Activated naive CD4-positive, alpha-beta T cell treated with anti-CD3 and anti-CD28 coated beads, Interleukin-2, amount 50 U/mL, for 72 hours (primary cell): ENCODE data around the gene UBE2D1. TPM values are rescaled to one million over a fixed set of nuclear protein-coding genes. Genes with fewer than 3 reads are reported as not detected.

Source experiments
- ATAC-seq, 2 donors: fragments of 150-1000 bp; cut with Tn5 transposase; 2 replicates each; pipeline ENCODE4 v1.10.0; 2021; ENCODE audit warnings: mild to moderate bottlenecking in 2 of 2, moderate library complexity in 2 of 2
- DNase-seq, 2 donors: peaks; one replicate each; pipeline ENCODE4 v3.0.0; 2021 to 2022; ENCODE audit warnings: low spot score in 2 of 2
- H3K27ac Mint-ChIP-seq, 2 donors: one replicate each; pipeline ENCODE4 v1.8.0; 2022; ENCODE audit warnings: mild to moderate bottlenecking in 2 of 2, mixed read lengths in 2 of 2
- H3K36me3 Mint-ChIP-seq, 2 donors: one replicate each; pipeline ENCODE4 v1.8.0; 2022; ENCODE audit warnings: mixed read lengths in 2 of 2
- H3K9me3 Mint-ChIP-seq, 2 donors: one replicate each; pipeline ENCODE4 v1.8.0; 2022; ENCODE audit warnings: mixed read lengths in 2 of 2
- total RNA-seq, 2 donors: library from RNA; stranded (reverse); gene quantifications; one replicate each; pipeline ENCODE4 v1.2.3, GENCODE V29; 2022

Gene UBE2D1
- total RNA-seq = 1 to 10 TPM; 7.6 to 9.7 TPM

GRCh38 chr10:58334817-58335305, at the start of gene UBE2D1:
TSS of gene UBE2D1 (plus strand) at chr10:58335006. CDS start at chr10:58335202, 196 bp downstream.
- Mint-ChIP-seq H3K27ac (peak within 1 kb of the TSS; percentile 87 to 94), H3K9me3 (no peaks in the 10 kb centered on the region), H3K36me3 (peaks cover 6 to 8% of the 10 kb centered on the region in 2 donors)
- DNase-seq (peak; percentile 81), ATAC-seq (peak; percentile 93 to 95)

- Mint-ChIP-seq H3K27ac (no peak overlapping the region), H3K36me3 (no peaks in the 10 kb centered on the region), H3K9me3 (no peaks in the 10 kb centered on the region)
- ATAC-seq = peak; percentile 46 to 47
- DNase-seq = peak in 1 of 2 donors; percentile 20
Measured at GRCh38 chr10:58291538-58292174, 43.1 kb upstream of the UBE2D1 start.

GRCh38 chr10:58293989-58294388, 40.8 kb upstream of the UBE2D1 start:
- no peaks in the 10 kb centered on the region for H3K36me3 Mint-ChIP-seq
- H3K27ac Mint-ChIP-seq = no peak overlapping the region
- no peak for ATAC-seq
- no peak for DNase-seq
- H3K9me3 Mint-ChIP-seq = no peaks in the 10 kb centered on the region

GRCh38 chr10:58299580-58299979, 35.2 kb upstream of the UBE2D1 start:
- H3K9me3 Mint-ChIP-seq = no peaks in the 10 kb centered on the region
- H3K36me3 Mint-ChIP-seq = no peaks in the 10 kb centered on the region
- H3K27ac Mint-ChIP-seq = no peak overlapping the region
- ATAC-seq (peak; percentile 78 to 82), DNase-seq (peak in 1 of 2 donors; percentile 59)

- no peak for DNase-seq
- no peak for ATAC-seq
- Mint-ChIP-seq H3K27ac (no peak overlapping the region), H3K9me3 (no peaks in the 10 kb centered on the region), H3K36me3 (no peaks in the 10 kb centered on the region)
Measured at GRCh38 chr10:58300676-58301075, 34.1 kb upstream of the UBE2D1 start.

- Mint-ChIP-seq H3K9me3 (no peaks in the 10 kb centered on the region), H3K27ac (no peak overlapping the region), H3K36me3 (no peaks in the 10 kb centered on the region)
- no peak for ATAC-seq
- DNase-seq = no peak
Measured at GRCh38 chr10:58302254-58302653, 32.6 kb upstream of the UBE2D1 start.

- ATAC-seq (no peak), DNase-seq (no peak)
- Mint-ChIP-seq H3K36me3 (no peaks in the 10 kb centered on the region), H3K27ac (no peak overlapping the region), H3K9me3 (no peaks in the 10 kb centered on the region)
Measured at GRCh38 chr10:58304099-58304633, 30.6 kb upstream of the UBE2D1 start.

- no peaks in the 10 kb centered on the region for H3K36me3 Mint-ChIP-seq
- DNase-seq (no peak), ATAC-seq (no peak)
- no peak overlapping the region for H3K27ac Mint-ChIP-seq
- no peaks in the 10 kb centered on the region for H3K9me3 Mint-ChIP-seq
Measured at GRCh38 chr10:58305821-58306220, 29.0 kb upstream of the UBE2D1 start.

GRCh38 chr10:58307676-58308075, 27.1 kb upstream of the UBE2D1 start:
- no peak overlapping the region for H3K27ac Mint-ChIP-seq
- no peak for ATAC-seq
- H3K9me3 Mint-ChIP-seq = no peaks in the 10 kb centered on the region

GRCh38 chr10:58311026-58311425, 23.8 kb upstream of the UBE2D1 start:
- no peak for ATAC-seq
- DNase-seq = no peak
- Mint-ChIP-seq H3K36me3 (no peaks in the 10 kb centered on the region), H3K9me3 (no peaks in the 10 kb centered on the region), H3K27ac (no peak overlapping the region)

More at GRCh38 chr10:58307676-58308075, 27.1 kb upstream of the UBE2D1 start:
- H3K36me3 Mint-ChIP-seq = no peaks in the 10 kb centered on the region
- no peak for DNase-seq

- no peak for ATAC-seq
Measured at GRCh38 chr10:58316874-58317273, 17.9 kb upstream of the UBE2D1 start.

GRCh38 chr10:58318346-58318745, 16.5 kb upstream of the UBE2D1 start:
- Mint-ChIP-seq H3K9me3 (no peaks in the 10 kb centered on the region), H3K27ac (no peak overlapping the region), H3K36me3 (no peaks in the 10 kb centered on the region)
- DNase-seq (no peak), ATAC-seq (no peak)

More at GRCh38 chr10:58316874-58317273, 17.9 kb upstream of the UBE2D1 start:
- Mint-ChIP-seq H3K27ac (no peak overlapping the region), H3K36me3 (no peaks in the 10 kb centered on the region), H3K9me3 (no peaks in the 10 kb centered on the region)
- no peak for DNase-seq

- no peaks in the 10 kb centered on the region for H3K9me3 Mint-ChIP-seq
- DNase-seq = no peak
- no peaks in the 10 kb centered on the region for H3K36me3 Mint-ChIP-seq
- no peak overlapping the region for H3K27ac Mint-ChIP-seq
- ATAC-seq = no peak
Measured at GRCh38 chr10:58319599-58319998, 15.2 kb upstream of the UBE2D1 start.

- H3K36me3 Mint-ChIP-seq = no peaks in the 10 kb centered on the region
- no peak for ATAC-seq
- H3K27ac Mint-ChIP-seq = no peak overlapping the region
- DNase-seq = no peak
- no peaks in the 10 kb centered on the region for H3K9me3 Mint-ChIP-seq
Measured at GRCh38 chr10:58320351-58321049, 14.3 kb upstream of the UBE2D1 start.

- ATAC-seq = peak in 1 of 2 donors; percentile 24
- H3K27ac Mint-ChIP-seq = no peak overlapping the region
Measured at GRCh38 chr10:58322072-58322834, 12.6 kb upstream of the UBE2D1 start.

GRCh38 chr10:58322835-58323209, 12.0 kb upstream of the UBE2D1 start:
- no peak overlapping the region for H3K27ac Mint-ChIP-seq
- DNase-seq (no peak), ATAC-seq (no peak)
- no peaks in the 10 kb centered on the region for H3K9me3 Mint-ChIP-seq
- no peaks in the 10 kb centered on the region for H3K36me3 Mint-ChIP-seq

More at GRCh38 chr10:58322072-58322834, 12.6 kb upstream of the UBE2D1 start:
- Mint-ChIP-seq H3K9me3 (no peaks in the 10 kb centered on the region), H3K36me3 (no peaks in the 10 kb centered on the region)
- no peak for DNase-seq

- no peaks in the 10 kb centered on the region for H3K9me3 Mint-ChIP-seq
- ATAC-seq (no peak), DNase-seq (no peak)
- no peaks in the 10 kb centered on the region for H3K36me3 Mint-ChIP-seq
- H3K27ac Mint-ChIP-seq = no peak overlapping the region
Measured at GRCh38 chr10:58326967-58327381, 7.8 kb upstream of the UBE2D1 start.
